Liver (tissue), 3 donors: ENCODE measurements around the gene SRRM2.

ENCODE experiments used
- CTCF ChIP-seq: fragments of 150-350 bp; IDR thresholded peaks from 2 replicates; pipeline ENCODE4 v1.5.1; 2017; ENCODE audit warnings: improper control_type of control experiment, low read depth, low read length; ENCODE audit not compliant: missing input control
- RAD21 ChIP-seq, 2 donors: IDR thresholded peaks; 2 replicates each; pipeline ENCODE4 v1.6.1; 2016; ENCODE audit warnings: antibody characterized with exemption in 2 of 2, mild to moderate bottlenecking in 2 of 2
- TAF1 ChIP-seq: conservative IDR thresholded peaks from 2 replicates; pipeline ENCODE4 v1.6.1; 2016; ENCODE audit warnings: antibody characterized with exemption, mild to moderate bottlenecking
- donor health status: healthy.
- donor health status: healthy.

GRCh38 chr16:2708955-2709587 lies 43.4 kb upstream of the SRRM2 start:
- TF ChIP-seq CTCF (no peak), TAF1 (no peak), RAD21 (IDR thresholded peaks at IDR 0.05) (no peak)
